GM18909 (cell line): ENCODE data around the gene IMMP1L.
"Not testable (repeated sequence)": the region's sequence is repeated elsewhere in the genome, so short reads cannot be mapped to it uniquely, and the experiment has no call there.

Experiments
- ATAC-seq: cut with Tn5 transposase; IDR thresholded peaks from one replicate; pipeline ENCODE4 v1.9.1; 2021; ENCODE audit warnings: mild to moderate bottlenecking; ENCODE audit not compliant: unreplicated experiment, poor library complexity

Gene IMMP1L

GRCh38 chr11:31509429-31510345 lies at the start of gene IMMP1L, which contains the start of gene ELP4:
Gene IMMP1L, minus strand, starts transcription at chr11:31509622. Its CDS starts 46,346 bp downstream, at chr11:31463276.
Gene ELP4, plus strand, starts transcription at chr11:31509767. Its CDS starts 18 bp downstream, at chr11:31509785.
- peak; percentile 100 for ATAC-seq

GRCh38 chr11:31558001-31558400 lies 48.6 kb upstream of the IMMP1L start:
- ATAC-seq, result no peak

GRCh38 chr11:31555938-31556337 lies 46.5 kb upstream of the IMMP1L start:
- ATAC-seq, result no peak

- ATAC-seq, result no peak
Observed at GRCh38 chr11:31542862-31543261, 33.4 kb upstream of the IMMP1L start.

- ATAC-seq, result no peak
Observed at GRCh38 chr11:31535479-31535878, 26.1 kb upstream of the IMMP1L start.

GRCh38 chr11:31531293-31531692 lies 21.9 kb upstream of the IMMP1L start:
- no peak for ATAC-seq

- peak; percentile 64 for ATAC-seq
Observed at GRCh38 chr11:31529701-31530100, 20.3 kb upstream of the IMMP1L start.

GRCh38 chr11:31529189-31529588 lies 19.8 kb upstream of the IMMP1L start:
- ATAC-seq, result no peak

- ATAC-seq, result no peak
Observed at GRCh38 chr11:31521497-31522150, 12.2 kb upstream of the IMMP1L start.

GRCh38 chr11:31512117-31512516 lies 2.7 kb upstream of the IMMP1L start:
- no peak for ATAC-seq

GRCh38 chr11:31509051-31509428 lies 382 bp downstream of the IMMP1L start:
- ATAC-seq, result peak; percentile 10

- ATAC-seq, result no peak
Observed at GRCh38 chr11:31500560-31500959, 8.9 kb downstream of the IMMP1L start.

- ATAC-seq, result no peak
Observed at GRCh38 chr11:31499576-31500178, 9.7 kb downstream of the IMMP1L start.

- ATAC-seq, result not testable (repeated sequence)
Observed at GRCh38 chr11:31493762-31494161, 15.7 kb downstream of the IMMP1L start.

- no peak for ATAC-seq
Observed at GRCh38 chr11:31493235-31493634, 16.2 kb downstream of the IMMP1L start.

- ATAC-seq, result no peak
Observed at GRCh38 chr11:31492320-31492913, 17.0 kb downstream of the IMMP1L start.

GRCh38 chr11:31487848-31488247 lies 21.6 kb downstream of the IMMP1L start:
- ATAC-seq, result peak; percentile 64

- ATAC-seq, result no peak
Observed at GRCh38 chr11:31484497-31484896, 24.9 kb downstream of the IMMP1L start.

- ATAC-seq, result no peak
Observed at GRCh38 chr11:31480930-31481329, 28.5 kb downstream of the IMMP1L start.

- no peak for ATAC-seq
Observed at GRCh38 chr11:31479066-31479465, 30.4 kb downstream of the IMMP1L start.

- ATAC-seq, result no peak
Observed at GRCh38 chr11:31478223-31478590, 31.2 kb downstream of the IMMP1L start.
